ENCODE results near the gene TDRD7. TPM values are rescaled to one million over a fixed set of nuclear protein-coding genes. Genes with fewer than 3 reads are reported as not detected.

The TDRD7 gene
- total and polyA plus RNA-seq, 2 of the 13 experiments (the other 11 are each of a cell fraction or from before 2014, with no cell fraction given): 9.8 to 15.5 TPM

DNA sequence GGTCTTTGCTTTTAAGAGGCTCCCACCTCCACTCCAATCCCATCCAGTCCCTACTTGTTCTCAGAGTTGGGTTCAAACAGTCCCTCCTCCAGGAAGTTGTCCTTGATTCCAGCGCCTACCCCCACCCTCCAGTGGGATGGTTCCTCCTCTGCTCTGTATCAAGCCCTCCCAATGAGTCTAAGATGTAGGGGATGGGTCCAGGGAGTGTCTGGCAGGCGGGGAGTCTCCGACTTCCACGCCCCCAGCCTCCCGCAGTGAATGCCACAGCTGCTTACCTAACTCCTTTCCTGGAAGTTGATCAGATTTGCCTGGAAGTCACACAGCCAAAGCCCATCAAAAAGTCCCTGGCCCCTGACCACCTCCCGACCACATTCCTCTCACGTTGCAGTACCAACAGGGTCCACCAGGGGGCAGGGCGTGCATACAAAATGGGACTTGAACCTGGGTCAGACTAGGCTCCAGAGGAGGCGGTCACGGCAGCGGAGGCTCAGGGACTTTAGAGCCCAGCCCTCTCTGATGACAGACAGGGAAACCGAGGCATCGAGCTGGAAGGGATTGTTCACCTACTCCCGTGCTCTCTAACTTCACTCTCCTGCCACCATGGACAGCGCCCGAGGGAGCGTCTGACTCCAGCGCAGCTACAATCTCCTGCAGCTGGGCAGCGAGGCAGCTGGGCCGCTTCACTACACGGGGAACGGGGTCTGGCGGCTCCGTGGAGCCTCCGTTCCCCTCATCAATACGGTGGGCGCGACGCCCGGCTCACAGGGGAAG is 25.0 kb upstream of the TDRD7 start:
- CTCF ChIA-PET (ENCODE audit: low intra/inter-chr PET ratio, low total read pairs): interaction anchor here (0.8 to 2.4 kb wide), 5 partner anchors 8 to 229 kb away, joined by 3 to 25 read pairs (median 5); partner anchors contain the start of gene TDRD7
- peak overlapping the region; percentile 61 to 88 (median 68) for H3K4me3 ChIP-seq (replicated peaks in 1 of 3; ENCODE audit: insufficient read depth in 1 of 3, low read depth in 2 of 3, low read length in 3 of 3)
- in situ Hi-C loops (cut with HindIII; ENCODE audit: extremely low pct_ligation_motif_present, low pct_unique_long_range_greater_than_20kb): no loop called here
- TF ChIP-seq GATA4 (IDR thresholded peaks at IDR 0.05; ENCODE audit: borderline replicate concordance, low read depth) (no peak), GZF1 (CRISPR knock-in tag; IDR thresholded peaks at IDR 0.05) (no peak), PTBP1 (IDR thresholded peaks at IDR 0.05; ENCODE audit: low read depth, low read length, poor library complexity, severe bottlenecking) (no peak), RELA (CRISPR knock-in tag; IDR thresholded peaks at IDR 0.05) (no peak), MEIS2 (CRISPR knock-in tag; IDR thresholded peaks at IDR 0.05) (peak; percentile 82; the same call in 1 of the 2 replicates), GATAD1 (CRISPR knock-in tag; IDR thresholded peaks at IDR 0.05) (peak; percentile 56; the same call in 1 of the 2 replicates), KDM6A (CRISPR knock-in tag; IDR thresholded peaks at IDR 0.05; ENCODE audit: low read depth) (no peak), ZNF292 (CRISPR knock-in tag; IDR thresholded peaks at IDR 0.05; ENCODE audit: borderline replicate concordance, low read depth) (no peak), PRMT3 (CRISPR knock-in tag; IDR thresholded peaks at IDR 0.05; ENCODE audit: borderline replicate concordance, low read depth) (no peak; the same call in 1 of the 2 replicates), MXD4 (CRISPR knock-in tag; IDR thresholded peaks at IDR 0.05) (peak; percentile 77; the same call in 1 of the 2 replicates), ZNF383 (CRISPR knock-in tag; IDR thresholded peaks at IDR 0.05; ENCODE audit: borderline replicate concordance) (no peak)
- TF ChIP-seq, protein P1, sequence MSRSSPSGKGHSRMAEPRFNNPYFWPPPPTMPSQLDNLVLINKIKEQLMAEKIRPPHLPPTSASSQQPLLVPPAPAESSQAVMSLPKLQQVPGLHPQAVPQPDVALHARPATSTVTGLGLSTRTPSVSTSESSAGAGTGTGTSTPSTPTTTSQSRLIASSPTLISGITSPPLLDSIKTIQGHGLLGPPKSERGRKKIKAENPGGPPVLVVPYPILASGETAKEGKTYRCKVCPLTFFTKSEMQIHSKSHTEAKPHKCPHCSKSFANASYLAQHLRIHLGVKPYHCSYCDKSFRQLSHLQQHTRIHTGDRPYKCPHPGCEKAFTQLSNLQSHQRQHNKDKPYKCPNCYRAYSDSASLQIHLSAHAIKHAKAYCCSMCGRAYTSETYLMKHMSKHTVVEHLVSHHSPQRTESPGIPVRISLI (CRISPR knock-in tag; IDR thresholded peaks at IDR 0.05; ENCODE audit: borderline replicate concordance): no peak
- TF ChIP-seq, protein P2, sequence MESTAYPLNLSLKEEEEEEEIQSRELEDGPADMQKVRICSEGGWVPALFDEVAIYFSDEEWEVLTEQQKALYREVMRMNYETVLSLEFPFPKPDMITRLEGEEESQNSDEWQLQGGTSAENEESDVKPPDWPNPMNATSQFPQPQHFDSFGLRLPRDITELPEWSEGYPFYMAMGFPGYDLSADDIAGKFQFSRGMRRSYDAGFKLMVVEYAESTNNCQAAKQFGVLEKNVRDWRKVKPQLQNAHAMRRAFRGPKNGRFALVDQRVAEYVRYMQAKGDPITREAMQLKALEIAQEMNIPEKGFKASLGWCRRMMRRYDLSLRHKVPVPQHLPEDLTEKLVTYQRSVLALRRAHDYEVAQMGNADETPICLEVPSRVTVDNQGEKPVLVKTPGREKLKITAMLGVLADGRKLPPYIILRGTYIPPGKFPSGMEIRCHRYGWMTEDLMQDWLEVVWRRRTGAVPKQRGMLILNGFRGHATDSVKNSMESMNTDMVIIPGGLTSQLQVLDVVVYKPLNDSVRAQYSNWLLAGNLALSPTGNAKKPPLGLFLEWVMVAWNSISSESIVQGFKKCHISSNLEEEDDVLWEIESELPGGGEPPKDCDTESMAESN (CRISPR knock-in tag; conservative IDR thresholded peaks at IDR 0.05): peak; percentile 78

More for the DNA sequence above, 25.0 kb upstream of the TDRD7 start:
- Histone ChIP-seq H3K9ac (ENCODE audit: insufficient read depth, low read depth, low read length) (peak overlapping the region; percentile 69), H2AFZ (ENCODE audit: low read length) (peak overlapping the region; percentile 39), H3K4me2 (ENCODE audit: low read depth, low read length) (peak overlapping the region; percentile 91), H3K4me1 (ENCODE audit: insufficient read depth, low read length) (peaks cover 71% of the 10 kb centered on the region), H3K27ac (ENCODE audit: extremely low read length, insufficient read depth, low read length) (peak overlapping the region; percentile 54), H3K9me3 (ENCODE audit: low read length) (no peaks in the 10 kb centered on the region), H3K36me3 (replicated peaks in 1 of 2; ENCODE audit: control insufficient read depth in 1 of 2, insufficient read depth in 2 of 2, low read length in 2 of 2) (no peaks in the 10 kb centered on the region), H3K79me2 (ENCODE audit: insufficient read depth, low read length) (no peaks in the 10 kb centered on the region), H3K27me3 (ENCODE audit: control insufficient read depth in 1 of 2, insufficient read depth in 2 of 2, low read length in 2 of 2) (no peaks in the 10 kb centered on the region), H4K20me1 (ENCODE audit: insufficient read depth, low read length) (no peaks in the 10 kb centered on the region)
- intact Hi-C loops (cut with micrococcal nuclease; ENCODE audit: unreplicated experiment): loop anchor here (1.0 to 5.0 kb wide), 4 partner anchors 12 to 530 kb away; no protein-coding TSS in a partner anchor
- POLR2A ChIA-PET: interaction anchor here (0.7 to 5.4 kb wide), 10 partner anchors 10 to 530 kb away, joined by 3 to 39 read pairs (median 8); no protein-coding TSS in a partner anchor
- TSS peak; percentile 33 for BruUV-seq (replicated peaks)
- peak; percentile 67 for ATAC-seq
- peak; percentile 75 for DNase-seq (ENCODE audit: low spot score)
- peak; percentile 90 for FAIRE-seq
- 3% methylated on average over 11 of the region's 30 CpGs for WGBS (ENCODE audit: low lambda C conversion rate)

Data from HepG2 (cell line).